Hypothalamus (tissue), 51 donors: Measurements from ENCODE around the gene PTMA.
A peak's percentile ranks its signal among the peaks of the same experiment; 100 is the strongest.

ENCODE experiments used
- DNase-seq, 51 donors: peaks; one replicate each; lab custom pipeline; 2025; lab: John Stamatoyannopoulos, UW

The PTMA gene

DNA sequence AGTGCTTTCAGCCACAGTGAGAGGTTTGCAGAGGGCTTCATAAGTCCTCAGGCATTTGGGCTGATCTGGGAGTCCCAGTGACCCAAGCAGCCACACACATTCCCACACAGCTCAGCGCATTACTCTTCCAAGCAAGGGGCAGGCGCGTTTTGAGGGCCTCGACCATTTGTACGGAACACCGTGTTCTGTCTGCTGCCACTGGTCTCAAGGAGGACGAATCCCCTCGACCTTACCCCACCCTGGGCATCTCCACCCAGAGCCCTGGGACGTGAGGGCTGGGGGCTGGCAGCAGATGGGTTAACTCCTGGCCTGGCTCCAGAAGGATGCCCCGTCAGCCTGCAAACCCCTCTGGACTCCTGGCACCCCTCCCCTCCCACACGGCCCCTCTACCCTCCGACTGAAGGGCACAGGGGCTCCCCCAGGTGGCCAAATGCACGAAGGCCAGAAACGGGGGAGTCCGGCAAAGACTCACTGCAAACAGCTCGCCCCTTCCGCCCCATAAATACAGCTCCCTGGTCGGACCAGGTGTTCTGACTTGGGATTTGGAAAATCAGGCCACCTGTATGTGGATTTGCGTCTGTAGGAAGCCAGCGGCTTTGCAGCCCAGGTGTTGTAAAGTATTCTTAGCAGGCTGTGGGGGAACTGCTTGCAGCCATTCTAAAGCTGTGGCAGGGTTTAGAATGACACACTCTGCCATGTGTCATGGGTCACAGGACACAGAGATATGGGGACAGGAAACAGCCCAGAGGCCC, 33.6 kb upstream of the PTMA start:
- DNase-seq, result peak in 40 of 51 donors; percentile 23 to 78 (median 55)

DNA sequence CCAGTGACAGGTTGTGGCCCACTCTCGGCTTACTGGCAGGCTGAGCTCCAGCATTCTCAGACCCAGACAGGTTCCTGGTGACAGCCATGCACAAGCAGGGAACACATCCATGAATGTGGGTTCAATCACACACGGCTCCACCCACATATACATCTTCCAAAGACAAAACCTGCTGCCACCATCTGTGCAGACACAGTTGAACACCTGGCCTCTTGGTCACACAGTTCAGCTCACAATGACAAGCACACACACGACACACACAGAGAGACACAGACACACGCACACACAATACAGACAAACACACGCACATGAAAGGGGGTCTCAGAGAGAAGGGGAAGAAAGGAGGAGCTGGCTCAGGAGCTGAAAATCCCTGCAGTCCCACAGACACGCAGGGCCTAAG, 32.1 kb upstream of the PTMA start:
- DNase-seq, result no peak

- peak in 47 of 51 donors; percentile 20 to 86 (median 61) for DNase-seq
These were observed 30.7 kb upstream of the PTMA start for GRCh38 chr2:231677632-231678104.

DNA sequence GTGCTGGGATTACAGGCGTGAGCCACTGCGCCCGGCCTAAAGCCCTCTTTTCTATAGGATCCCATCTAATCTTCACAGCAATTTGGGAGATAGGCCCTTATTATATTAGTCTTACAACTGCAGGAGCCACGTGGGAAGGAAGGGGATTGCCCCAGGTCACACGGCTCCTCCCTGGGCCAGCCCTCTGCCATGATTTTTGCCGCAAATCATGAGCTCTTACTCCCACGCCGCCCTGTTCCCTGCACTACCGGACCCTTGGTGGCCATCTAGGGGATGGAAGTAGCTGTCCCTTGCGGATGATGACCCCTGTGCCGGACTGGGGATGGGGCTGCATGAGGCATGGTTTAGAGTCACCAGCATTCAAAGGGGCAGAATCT, 28.4 kb upstream of the PTMA start:
- no peak for DNase-seq

DNA sequence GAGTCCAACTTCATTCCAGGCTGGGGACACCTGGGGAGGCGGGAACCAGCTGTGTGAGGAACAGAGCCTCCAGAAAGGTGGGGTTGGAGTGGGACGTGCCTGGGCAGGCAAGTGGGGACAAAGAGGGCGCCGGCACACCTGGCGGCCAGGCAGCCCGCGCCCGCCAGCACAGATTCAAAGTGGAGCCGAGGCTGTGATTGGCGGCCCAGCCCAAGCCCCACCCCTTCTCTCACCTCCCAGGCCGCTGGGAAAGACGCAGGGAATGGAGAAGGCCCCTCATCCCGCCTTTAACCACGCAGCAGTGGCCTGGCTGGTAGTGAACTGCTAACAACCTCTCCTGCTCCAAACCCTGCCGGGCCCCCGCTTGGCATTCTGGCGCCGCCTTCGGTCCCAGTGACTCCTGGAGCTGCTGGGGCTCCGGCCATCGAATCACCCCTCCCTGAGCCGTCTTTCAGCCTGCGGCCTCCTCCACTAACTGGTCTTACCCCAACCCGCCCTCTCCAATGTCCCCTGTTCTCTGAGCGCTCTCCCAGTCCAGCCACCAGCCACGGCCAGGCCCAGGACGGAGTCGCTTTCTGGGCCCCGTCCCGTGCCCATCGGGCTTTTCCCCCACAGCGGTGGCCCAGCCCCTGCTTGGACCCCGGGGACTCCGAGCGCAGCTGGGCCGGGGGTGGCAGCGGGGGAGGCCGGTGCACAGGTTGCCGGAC, 27.9 kb upstream of the PTMA start:
- peak in 2 of 51 donors; percentile 67 to 69 for DNase-seq

- peak in 46 of 51 donors; percentile 18 to 90 (median 74) for DNase-seq
These were observed 27.1 kb upstream of the PTMA start for GRCh38 chr2:231680992-231681852.

GRCh38 chr2:231682603-231683291, 25.6 kb upstream of the PTMA start:
- peak in 4 of 51 donors; percentile 24 to 68 (median 50) for DNase-seq

GRCh38 chr2:231683292-231684235, 24.8 kb upstream of the PTMA start:
- peak in 30 of 51 donors; percentile 28 to 86 (median 57) for DNase-seq

- DNase-seq, result peak in 49 of 51 donors; percentile 26 to 91 (median 76)
These were observed 23.8 kb upstream of the PTMA start for GRCh38 chr2:231684314-231685223.

DNA sequence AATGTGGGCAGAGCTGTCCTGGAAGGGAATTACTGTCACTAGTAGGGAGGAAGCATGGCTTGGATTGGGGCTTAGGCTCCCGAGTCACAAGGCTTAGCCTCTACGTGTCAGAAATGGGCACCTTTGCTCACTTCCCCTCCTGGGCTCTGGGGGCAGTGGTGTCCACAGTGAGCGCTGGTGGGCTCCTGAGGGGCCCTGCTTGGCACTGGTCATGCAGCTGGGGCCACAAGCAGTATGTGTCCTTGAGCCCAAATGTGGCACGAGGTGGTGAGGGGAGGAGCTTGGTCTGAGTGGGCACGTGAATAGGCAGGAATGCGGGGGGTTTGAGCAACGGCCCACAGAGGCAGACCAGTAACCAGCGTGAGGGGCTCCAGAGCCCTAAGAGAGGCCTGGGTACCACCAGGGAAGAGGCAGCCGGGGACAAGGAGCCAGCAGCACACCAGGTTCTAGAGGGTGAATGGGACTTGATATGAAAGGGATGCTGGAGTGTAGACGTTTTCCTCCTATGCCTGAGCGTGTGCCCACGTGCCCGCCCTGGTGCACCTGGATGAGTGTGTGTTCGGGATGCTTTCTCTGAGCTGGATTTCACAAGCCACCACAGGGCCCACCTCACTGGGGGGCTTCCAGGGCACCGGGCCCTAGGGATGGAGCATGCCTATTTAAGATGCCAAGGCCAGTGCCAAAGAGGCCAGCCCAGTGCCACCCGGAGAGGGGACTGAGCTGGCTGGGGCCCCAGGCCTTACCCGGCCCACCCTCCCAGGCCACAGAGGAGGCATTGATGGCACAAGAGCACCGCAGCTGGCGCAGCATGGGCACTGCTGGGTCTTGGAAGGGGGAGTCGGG, 22.8 kb upstream of the PTMA start:
- peak in 47 of 51 donors; percentile 29 to 95 (median 80) for DNase-seq

- DNase-seq, result peak in 2 of 51 donors; percentile 72 to 83
These were observed 21.9 kb upstream of the PTMA start for GRCh38 chr2:231686192-231687100.

DNA sequence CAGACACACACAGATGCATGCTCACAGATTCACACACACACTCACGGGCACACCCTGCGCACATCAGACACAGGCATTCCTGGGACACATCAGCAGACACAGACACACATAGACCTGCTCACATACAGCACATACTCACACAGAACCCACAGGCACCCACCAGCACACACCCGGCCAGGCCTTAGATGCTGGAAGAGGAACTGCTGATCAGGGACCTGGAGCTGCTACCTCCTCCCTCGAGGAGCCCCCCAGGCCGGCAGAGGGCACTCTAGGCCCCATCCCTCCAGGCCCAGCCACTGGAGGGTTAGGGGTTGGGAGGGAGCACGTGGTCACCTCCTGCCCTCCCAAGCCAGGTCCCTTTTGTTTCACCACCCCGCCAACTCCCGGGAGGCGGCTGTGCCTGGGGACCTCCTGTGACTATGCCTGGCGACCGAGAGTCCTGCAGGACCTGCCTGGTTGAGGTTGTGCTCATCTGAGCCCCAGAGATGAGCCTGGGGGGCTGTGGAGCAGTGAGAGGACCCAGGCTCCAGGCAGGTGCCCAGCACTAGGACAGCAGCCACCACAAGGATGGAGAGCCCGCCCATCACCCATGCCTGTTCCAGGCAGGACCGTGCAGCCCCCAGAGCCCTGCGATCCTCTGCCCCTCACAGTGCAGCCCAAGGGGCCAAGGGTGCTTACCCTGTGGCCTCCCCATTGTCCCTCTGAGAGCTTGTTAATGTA, 21.0 kb upstream of the PTMA start:
- DNase-seq, result peak in 46 of 51 donors; percentile 27 to 89 (median 68)

DNA sequence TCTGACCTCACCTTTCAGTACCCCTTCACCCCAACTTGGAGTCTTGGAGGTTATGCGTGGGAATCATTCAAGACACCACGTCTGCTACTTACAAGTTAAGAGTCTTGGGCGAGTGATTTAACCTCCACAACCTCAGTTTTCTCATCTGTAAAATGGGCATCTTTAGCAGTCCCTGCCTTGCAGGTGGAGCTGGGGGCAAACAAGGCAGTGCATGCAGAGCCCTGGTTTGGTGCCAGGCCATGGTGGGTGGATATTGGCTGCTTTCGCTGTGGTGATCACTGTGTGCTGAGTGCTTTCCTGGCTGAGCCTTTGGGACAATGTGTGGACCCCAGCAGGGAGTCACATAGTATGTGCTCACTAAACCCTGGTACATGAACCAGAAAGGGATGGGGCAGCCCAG, 20.4 kb upstream of the PTMA start:
- no peak for DNase-seq

GRCh38 chr2:231688719-231689118, 19.6 kb upstream of the PTMA start:
- DNase-seq, result peak in 13 of 51 donors; percentile 17 to 57 (median 33)
